Glutamatergic neuron (in vitro differentiated cells): ENCODE data around the gene MAN2A2. TPM values are rescaled to one million over a fixed set of nuclear protein-coding genes. Genes with fewer than 3 reads are reported as not detected.

Experiments used
- DNase-seq: peaks from one replicate; pipeline ENCODE4 v3.0.0; 2022
- H3K27ac Mint-ChIP-seq: one replicate; pipeline ENCODE4 v1.8.0; 2020; ENCODE audit warnings: mild to moderate bottlenecking, mixed read lengths, inconsistent platforms; ENCODE audit not compliant: unreplicated experiment
- H3K27me3 Mint-ChIP-seq: one replicate; pipeline ENCODE4 v1.8.0; 2020; ENCODE audit warnings: mild to moderate bottlenecking, moderate library complexity, mixed read lengths, inconsistent platforms; ENCODE audit not compliant: unreplicated experiment
- H3K36me3 Mint-ChIP-seq: one replicate; pipeline ENCODE4 v1.8.0; 2020; ENCODE audit warnings: mild to moderate bottlenecking, mixed read lengths, inconsistent platforms; ENCODE audit not compliant: unreplicated experiment
- H3K4me1 Mint-ChIP-seq: one replicate; pipeline ENCODE4 v1.8.0; 2020; ENCODE audit warnings: mild to moderate bottlenecking, low read depth, mixed read lengths, inconsistent platforms; ENCODE audit not compliant: unreplicated experiment
- H3K4me3 Mint-ChIP-seq: one replicate; pipeline ENCODE4 v1.8.0; 2020; ENCODE audit warnings: mild to moderate bottlenecking, mixed read lengths, inconsistent platforms; ENCODE audit not compliant: unreplicated experiment
- H3K9me3 Mint-ChIP-seq: one replicate; pipeline ENCODE4 v1.8.0; 2020; ENCODE audit warnings: mild to moderate bottlenecking, moderate library complexity, mixed read lengths, inconsistent platforms; ENCODE audit not compliant: unreplicated experiment
- CTCF ChIP-seq: fragments of 200-600 bp; sonication (generic); IDR thresholded peaks from one replicate; pipeline ENCODE4 v1.5.0; 2021; ENCODE audit not compliant: partially characterized antibody, unreplicated experiment
- total RNA-seq: library from RNA; stranded (reverse); fragmentation: NEBNext Ultra II Directional; extraction: Animal tissue kit (Norgen Biotek cat#: 25700); gene quantifications from one replicate; pipeline ENCODE4 v1.2.1, GENCODE V29; 2021; ENCODE audit not compliant: unreplicated experiment

The MAN2A2 gene
- total RNA-seq, 1 donor from 2014 or later: 81.8 TPM

GRCh38 chr15:90901175-90902039 is 1.7 kb upstream of the MAN2A2 start:
- peak overlapping the region; percentile 89 for H3K4me3 Mint-ChIP-seq
- H3K27ac Mint-ChIP-seq: no peak overlapping the region
- H3K9me3 Mint-ChIP-seq: peaks cover 5% of the 10 kb centered on the region
- DNase-seq: no peak
- peaks cover 9% of the 10 kb centered on the region for H3K4me1 Mint-ChIP-seq
- TF ChIP-seq CTCF: no peak
- H3K27me3 Mint-ChIP-seq: peaks cover 11% of the 10 kb centered on the region
- H3K36me3 Mint-ChIP-seq: peaks cover 6% of the 10 kb centered on the region

- peaks cover 6% of the 10 kb centered on the region for H3K36me3 Mint-ChIP-seq
- peaks cover 11% of the 10 kb centered on the region for H3K27me3 Mint-ChIP-seq
- TF ChIP-seq CTCF: peak; percentile 50
- peaks cover 5% of the 10 kb centered on the region for H3K9me3 Mint-ChIP-seq
- peak; percentile 76 for DNase-seq
- peaks cover 9% of the 10 kb centered on the region for H3K4me1 Mint-ChIP-seq
- peak overlapping the region; percentile 89 for H3K4me3 Mint-ChIP-seq
- peak overlapping the region; percentile 40 for H3K27ac Mint-ChIP-seq
These were observed 862 bp upstream of the MAN2A2 start for GRCh38 chr15:90902040-90902839.

GRCh38 chr15:90903733-90904536 is 833 bp downstream of the MAN2A2 start:
- peaks cover 11% of the 10 kb centered on the region for H3K27me3 Mint-ChIP-seq
- H3K4me1 Mint-ChIP-seq: peaks cover 9% of the 10 kb centered on the region
- peak overlapping the region; percentile 76 for H3K4me3 Mint-ChIP-seq
- no peak for DNase-seq
- H3K9me3 Mint-ChIP-seq: peaks cover 3% of the 10 kb centered on the region
- H3K27ac Mint-ChIP-seq: no peak overlapping the region
- no peak for TF ChIP-seq CTCF
- H3K36me3 Mint-ChIP-seq: peaks cover 6% of the 10 kb centered on the region

GRCh38 chr15:90904746-90905145 is 1.6 kb downstream of the MAN2A2 start:
- peaks cover 3% of the 10 kb centered on the region for H3K9me3 Mint-ChIP-seq
- H3K36me3 Mint-ChIP-seq: peaks cover 6% of the 10 kb centered on the region
- H3K4me1 Mint-ChIP-seq: peaks cover 9% of the 10 kb centered on the region
- TF ChIP-seq CTCF: no peak
- no peak overlapping the region for H3K27ac Mint-ChIP-seq
- no peak overlapping the region for H3K4me3 Mint-ChIP-seq
- DNase-seq: no peak
- H3K27me3 Mint-ChIP-seq: peaks cover 11% of the 10 kb centered on the region
